ENCODE results near the gene AK5.
"Not testable (repeated sequence)": the region's sequence is repeated elsewhere in the genome, so short reads cannot be mapped to it uniquely, and the experiment has no call there.

Gene AK5

DNA sequence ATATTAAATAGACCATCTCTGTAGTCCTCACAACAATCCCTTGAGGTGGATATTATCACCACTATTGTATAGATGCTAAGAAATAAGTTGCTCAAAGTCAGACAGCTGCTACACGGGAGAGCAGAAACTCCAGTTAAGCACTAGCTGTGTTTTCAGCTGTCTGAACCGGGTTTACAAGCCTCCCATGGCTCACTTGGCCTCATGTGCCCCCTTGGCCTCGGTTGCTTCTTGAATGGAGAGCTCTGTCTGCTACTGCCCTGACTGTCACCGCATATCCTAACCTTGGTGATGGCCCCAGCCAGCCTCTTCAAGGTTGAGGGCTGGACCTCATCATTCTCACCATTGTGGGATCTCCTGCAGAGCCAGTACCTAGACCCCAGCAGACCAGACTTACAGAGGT, 123.4 kb downstream of the AK5 start:
- no peak for DNase-seq

DNA sequence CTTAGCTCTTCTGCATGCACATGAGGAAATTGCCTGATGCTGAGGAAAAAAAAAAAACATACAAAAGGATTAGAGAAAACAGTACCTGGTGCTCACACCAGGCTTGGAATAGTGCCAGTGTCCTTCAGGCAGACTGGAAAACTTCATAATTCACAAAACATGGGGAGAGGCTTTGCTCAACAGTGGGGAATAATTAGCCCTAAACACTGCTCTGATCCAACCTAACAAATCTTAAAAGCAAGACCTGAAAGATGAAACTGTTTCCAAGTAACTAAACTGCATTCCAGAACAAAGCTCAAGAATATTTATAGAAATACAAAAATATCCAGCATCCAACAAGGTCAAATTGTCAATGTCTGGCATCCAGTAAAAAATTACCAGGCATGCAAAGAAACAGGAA, 124.8 kb downstream of the AK5 start:
- DNase-seq, result no peak

DNA sequence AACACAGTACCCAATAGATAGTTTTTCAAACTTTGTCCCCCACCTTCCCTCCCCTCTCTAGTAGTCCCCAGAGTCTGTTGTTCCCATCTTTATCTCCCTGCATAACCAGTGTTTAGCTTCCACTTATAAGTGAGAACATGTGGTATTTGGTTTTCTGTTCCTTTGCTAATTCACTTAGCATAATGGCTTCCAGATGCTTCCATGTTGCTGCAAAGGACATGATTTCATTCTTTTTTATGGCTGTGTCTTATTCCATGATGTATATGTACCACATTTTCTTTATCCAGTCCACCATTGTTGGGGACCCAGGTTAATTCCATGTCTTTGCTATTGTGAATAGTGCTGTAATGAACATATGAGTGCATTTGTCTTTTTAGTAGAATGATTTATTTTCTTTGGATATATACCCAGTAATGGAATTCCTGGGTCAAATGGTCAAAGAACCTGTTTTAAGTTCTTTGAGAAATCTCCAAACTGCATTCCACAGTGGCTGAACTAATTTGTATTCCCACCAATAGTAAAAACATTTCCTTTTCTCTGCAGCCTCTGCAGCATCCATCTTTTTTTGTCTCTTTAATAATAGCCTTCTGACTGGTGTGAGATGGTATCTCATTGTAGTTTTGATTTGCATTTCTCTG, 126.0 kb downstream of the AK5 start:
- no peak for DNase-seq

DNA sequence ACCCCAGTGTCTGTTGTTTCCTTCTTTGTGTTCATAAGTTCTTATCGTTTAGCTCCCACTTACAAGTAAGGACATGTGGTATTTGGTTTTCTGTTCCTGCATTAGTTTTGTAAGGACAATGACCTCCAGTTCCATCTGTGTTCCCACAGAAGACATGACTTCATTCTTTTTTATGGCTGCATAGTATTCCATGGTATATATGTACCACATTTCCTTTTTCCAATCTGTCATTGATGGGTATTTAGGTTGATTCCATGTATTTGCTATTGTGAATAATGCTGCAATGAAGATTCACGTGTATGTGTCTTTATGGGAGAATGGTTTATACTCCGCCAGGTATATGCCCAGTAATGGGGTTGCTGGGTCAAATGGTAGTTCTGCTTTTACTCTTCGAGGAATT, 127.1 kb downstream of the AK5 start:
- DNase-seq, result not testable (repeated sequence)

DNA sequence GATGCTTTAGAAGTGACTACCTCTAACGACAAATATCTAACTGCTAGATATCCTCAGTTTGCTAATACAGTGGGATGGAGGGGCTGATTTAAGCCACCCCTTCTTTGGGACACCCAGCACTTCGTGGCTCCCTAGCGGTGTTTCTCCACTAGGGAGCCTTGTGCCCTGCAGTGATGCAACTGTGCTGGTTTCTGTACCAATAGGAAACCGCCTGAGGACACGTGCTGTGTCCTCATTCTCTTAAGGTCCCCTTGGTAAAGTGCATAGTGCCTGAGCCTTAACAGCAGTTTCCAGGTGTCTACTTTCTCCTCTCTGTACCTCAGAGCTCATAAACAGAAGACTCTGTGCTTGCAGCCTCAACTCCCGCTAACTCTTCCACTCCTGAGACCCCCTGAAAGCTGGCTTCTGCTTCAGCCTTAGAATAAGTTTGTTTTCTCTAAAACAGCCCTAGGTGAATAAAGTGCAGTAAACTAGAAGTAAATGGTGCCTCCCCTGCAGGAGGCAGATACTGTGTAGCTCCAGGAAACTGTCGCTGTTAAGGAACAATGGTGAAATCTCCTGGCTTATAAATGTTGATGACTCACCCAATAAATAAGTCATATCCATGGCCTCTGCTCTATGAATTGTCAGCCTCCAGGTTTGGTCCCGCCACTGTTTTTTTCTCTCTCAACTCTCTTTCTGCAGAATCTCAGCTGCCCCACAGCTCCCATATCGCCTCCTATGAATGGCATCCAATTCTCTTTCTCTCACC, 130.4 kb downstream of the AK5 start:
- DNase-seq, result no peak

DNA sequence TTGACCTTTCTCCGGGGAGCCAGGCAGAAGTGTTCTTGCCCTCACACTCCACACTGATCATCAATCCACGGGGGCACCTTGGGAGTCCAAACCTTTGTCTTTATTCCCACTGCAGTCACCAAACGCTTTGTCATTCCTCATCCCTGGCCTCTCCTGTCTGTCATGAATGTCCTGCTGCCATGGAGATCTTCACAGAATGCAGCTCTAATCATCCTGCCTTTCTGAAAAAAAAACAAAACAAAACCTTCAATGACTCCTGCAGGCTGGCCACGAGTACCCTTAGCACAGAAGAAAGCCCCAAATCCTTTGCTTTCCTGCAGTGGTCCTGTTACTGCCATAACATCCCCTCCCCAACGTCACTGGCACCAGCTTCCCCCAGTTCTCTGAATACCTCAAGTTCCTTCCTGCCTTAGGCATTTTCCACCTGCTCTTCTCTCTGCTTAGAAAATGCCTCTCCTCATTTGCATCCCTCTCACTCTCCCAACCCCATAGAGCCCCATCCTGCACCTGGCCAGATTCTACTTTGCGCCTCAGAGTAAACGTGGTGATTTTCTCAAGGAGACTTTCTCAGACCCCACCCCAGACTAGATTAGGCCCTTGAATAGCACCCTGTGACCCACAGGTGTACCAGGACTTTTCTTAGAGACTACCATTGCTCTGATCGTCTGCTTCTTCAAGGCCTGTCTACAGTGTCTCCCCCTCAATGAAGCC, 131.2 kb downstream of the AK5 start:
- no peak for DNase-seq

DNA sequence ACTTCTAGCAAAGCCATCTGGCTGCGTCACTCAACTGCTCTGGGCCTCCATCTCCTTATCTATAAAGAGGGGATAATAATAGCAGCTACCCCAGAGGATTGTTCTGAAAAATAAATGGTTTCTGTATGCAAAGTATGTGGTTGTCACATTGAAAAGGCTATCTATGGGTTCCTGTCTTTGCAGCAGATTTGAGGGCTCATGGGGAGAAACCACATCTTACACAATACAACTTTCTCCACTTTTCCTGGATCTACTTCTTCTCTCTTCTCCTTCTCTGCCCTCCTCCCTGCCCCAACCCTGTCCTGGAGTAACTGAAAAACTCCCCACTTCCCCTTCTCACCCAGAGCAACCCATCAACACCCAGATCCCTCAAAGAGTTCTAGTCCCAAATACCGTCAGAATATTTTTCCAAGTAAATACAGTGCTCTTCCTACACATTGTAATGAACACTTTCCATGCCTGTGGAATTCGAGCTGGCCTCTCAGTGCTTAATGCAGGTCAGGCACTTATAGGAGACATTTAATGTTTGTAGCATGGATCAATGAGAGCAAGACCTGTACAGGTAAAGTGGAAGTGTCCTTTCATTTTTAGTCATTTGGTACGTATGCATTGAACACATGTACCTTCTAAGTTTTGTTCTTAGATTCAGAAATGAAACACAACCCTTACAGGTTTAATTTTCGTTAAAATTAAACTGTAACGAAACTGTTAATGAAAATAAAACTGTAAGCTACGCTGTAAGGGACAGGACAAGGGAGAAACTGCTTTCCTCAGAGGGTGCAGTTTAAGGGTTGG, 131.9 kb downstream of the AK5 start:
- no peak for DNase-seq

DNA sequence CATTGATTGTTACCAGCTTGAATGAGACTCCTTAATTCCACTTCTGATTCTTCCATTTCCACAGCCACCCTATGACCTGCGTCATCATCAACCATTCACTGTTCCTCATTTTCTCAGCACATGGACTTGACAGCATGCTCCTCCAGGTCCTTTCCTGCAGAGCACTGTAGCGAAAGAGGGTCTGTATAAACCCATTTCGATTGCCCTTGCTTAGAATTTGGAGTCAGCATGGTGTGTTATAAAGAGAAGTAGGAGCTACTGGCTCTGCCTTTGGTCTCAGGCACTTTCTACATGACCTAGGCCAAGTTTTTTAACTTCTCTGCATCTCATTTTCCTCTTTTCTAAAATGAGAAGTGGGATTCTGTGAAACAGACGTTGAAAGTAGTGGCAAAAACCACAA, 133.8 kb downstream of the AK5 start:
- DNase-seq, result no peak

DNA sequence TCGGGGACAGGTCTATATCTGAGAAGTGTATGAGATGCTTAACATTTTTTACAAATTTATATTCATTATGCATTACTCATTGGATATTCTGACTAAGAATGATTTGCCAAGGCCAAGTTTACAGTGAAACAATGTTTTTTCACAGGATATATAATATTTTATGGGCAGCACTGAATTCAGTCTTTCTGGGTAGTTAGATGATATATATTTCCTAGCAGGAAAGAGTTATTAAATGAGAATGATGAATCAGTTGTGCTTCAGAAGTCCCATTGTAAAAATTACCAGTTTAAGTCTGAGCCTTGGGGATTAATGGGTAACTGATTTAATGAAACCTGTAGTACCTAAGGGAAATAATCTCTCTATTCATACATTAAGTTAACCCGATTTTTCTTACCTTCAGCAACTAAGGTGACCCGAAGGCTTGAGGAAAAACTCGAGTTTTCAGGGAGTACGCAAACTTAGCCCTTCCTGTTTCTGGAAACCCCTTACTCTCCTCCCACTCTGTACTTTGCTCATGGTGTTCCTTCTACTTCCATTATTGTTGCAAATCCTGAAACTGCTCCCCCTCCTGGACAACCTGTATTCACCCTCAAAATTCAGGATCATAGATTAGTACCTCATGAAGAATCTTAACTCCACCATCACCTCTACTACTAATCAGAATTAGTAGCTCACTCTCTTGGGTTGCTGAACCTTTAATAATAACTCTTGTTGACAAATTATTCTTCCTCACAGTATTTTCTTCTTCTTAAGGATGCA, 135.1 kb downstream of the AK5 start:
- peak; percentile 22 for DNase-seq

DNA sequence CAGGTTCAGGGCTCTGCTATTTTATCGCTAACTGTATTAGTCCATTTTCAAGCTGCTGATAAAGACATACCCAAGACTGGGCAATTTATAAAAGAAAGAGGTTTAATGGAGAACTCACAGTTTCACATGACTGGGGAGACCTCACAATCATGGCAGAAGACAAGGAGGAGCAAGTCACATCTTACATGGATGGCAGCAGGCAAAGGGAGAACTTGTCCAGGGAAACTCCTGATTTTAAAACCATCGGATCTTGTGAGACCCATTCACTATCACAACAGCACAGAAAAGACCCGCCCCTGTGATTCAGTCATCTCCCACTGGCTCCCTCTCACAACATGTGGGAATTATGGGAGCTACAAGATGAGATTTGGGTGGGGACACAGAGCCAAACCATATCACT, 136.2 kb downstream of the AK5 start:
- DNase-seq, result not testable (repeated sequence)

DNA sequence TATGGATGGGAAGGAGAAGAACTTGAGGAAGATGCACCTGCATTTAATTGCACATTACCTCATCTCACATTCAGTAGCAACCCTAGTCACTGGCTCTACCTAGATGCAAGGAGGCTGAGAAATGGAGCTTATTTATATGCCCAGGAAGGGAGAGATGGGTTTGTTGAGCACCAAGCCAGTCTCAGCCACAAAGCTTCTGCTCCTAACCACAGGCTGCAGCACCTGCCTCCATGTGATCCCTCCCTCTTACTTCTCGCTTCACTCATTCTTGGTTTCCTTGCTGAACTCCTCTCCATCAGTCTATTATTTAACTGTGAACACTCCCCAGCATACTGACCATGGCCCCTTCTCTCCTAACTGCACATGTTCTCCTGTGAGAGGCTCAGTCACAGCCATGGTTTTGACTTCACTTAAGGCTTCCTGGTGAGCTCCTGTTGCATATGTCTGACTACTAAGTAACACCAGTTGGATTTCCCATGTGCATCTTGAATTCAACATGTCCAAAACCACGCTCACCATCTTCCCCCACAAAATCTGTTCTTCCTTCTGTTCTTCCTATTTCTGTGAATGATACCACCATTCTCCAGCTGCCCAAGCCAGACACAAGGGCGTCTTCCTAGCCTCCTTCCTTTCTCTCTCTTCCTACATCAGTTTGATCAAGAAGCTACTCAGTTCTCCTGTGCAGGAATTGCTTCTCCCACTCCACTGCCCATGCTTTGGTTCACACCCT, 139.8 kb downstream of the AK5 start:
- DNase-seq, result no peak

DNA sequence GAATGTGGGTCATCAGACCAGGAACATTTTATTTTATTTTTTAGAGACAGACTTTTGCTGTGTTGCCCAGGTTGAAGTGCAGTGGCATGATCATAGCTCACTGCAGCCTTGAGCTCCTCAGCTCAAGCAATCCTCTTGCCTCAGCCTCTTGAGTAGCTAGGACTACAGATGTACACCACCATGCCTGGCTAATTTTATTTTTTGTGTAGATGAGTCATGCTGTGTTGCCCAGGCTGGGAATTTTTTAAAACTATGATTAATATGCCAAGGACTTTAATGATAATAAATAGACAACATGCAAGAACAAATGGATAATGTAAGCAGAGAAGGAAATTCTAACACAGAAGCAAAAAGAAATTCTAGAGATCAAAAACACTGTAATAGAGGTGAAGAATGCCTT, 142.4 kb downstream of the AK5 start:
- DNase-seq, result no peak

DNA sequence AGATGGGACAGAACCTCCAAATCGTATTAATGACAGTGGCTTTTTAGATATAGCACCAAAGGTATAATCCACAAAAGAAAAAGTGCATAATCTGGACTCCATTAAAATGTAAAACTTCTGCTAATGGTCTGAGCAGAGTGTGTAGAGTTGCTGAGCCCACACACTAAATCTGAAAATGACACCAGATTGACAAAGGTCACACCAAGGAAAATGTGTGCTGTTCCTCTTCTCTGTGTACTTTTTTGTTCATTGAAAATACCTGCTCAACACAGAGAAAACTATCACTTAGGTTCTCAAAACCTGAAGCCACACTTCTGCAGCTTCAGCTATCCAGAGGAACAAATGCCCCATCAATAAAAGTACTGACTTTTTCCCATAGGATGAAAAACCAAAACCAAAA, 146.2 kb downstream of the AK5 start:
- DNase-seq, result no peak

DNA sequence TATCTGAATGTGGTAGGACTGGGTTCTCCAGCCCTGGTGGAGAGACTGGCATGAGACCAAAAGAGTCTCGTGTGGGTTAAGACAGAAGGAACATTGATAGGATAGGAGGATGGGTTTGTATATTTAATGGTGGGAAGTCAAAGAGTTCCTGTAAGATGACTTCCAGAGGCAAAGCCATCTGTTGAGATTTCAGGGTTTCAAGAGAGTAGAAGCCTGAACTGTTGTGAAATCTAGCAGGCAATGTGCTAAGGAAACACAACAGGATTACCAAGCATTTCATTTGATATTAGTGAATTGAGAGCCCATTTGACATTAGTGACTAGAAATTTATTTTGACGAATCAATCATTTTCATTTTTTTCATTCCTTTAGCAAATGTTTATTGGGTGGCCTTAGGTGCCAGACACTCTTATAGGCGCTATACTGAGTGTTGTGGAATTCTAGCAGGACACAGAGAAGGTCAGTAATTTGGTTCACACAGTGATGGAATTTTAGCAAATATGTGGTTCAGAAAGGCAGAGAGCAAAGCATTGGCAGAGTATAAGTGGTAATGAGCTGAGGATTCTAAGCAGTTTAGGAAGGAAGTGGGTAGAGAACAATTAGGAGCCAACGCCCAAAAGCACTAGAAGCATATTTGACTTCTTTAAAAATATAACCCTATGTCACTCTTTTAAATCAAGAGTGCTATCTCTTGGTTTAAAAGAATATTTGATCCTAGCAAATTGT, 149.3 kb downstream of the AK5 start:
- DNase-seq, result no peak

DNA sequence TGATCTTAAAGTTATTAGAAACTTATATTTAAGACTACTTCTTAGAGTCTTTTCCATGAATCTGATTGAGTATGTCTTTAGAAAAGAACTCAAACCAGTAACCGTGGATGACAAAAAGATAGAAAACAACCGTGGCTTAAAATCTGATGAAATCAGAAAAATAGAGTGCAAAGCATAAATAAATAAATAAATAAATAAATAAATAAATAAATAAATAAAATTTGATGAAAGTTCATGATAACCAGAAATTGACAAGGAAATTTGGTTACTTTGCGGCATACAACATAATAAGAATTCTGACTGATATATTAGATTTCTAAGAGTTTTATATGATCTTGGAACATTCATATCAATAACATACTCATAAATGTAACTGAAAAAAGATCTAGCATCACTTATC, 152.1 kb downstream of the AK5 start:
- no peak for DNase-seq

DNA sequence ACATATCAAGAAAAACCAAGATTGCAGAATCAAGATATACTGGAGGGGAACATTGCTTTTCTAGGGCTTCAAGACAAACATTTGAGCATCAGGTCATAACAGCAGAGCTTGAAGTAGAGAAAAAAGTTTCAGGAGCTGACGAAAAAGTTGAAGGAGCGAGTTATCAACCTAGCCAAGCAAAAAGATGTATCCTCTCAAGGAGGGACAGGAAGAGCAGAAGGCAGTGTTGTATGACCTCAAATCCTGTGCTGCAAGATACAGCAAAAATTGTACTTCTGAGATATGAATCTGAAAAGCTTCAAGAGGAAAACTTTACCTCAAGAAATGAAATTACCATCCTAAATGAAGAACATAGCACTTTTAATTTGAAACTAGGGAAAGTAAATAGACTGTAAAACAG, 153.1 kb downstream of the AK5 start:
- no peak for DNase-seq

DNA sequence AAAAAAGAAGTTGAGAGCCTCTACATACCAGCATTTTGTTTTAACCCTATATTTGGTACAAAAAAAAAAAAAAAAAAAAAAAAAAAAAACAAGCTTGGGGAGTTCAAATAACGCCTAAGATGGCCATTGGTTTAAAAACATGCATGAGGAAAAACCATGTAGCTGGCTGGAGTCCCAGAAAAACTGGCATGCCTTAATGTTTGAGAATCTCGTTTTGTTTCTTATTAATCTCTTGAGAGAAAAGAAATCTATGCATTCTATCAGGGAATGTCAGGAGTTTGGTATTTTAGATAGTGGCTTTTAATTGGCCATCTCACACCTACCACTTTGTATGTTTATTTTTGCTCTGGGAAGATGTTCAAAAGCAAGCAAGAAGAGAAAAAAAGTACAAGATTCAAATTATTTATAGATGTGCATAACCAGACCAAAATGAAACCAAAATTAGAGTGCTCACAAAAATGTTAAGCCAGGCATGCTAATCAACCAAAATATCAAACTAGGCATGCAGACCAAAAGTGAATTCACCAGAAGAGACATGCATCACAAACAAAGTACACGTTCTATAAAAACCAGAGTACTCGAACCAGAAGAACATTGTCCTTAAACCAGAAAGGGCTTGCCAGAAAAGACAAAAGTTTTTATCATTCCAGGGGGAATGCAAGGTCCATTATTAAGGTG, 156.6 kb downstream of the AK5 start:
- DNase-seq, result no peak

DNA sequence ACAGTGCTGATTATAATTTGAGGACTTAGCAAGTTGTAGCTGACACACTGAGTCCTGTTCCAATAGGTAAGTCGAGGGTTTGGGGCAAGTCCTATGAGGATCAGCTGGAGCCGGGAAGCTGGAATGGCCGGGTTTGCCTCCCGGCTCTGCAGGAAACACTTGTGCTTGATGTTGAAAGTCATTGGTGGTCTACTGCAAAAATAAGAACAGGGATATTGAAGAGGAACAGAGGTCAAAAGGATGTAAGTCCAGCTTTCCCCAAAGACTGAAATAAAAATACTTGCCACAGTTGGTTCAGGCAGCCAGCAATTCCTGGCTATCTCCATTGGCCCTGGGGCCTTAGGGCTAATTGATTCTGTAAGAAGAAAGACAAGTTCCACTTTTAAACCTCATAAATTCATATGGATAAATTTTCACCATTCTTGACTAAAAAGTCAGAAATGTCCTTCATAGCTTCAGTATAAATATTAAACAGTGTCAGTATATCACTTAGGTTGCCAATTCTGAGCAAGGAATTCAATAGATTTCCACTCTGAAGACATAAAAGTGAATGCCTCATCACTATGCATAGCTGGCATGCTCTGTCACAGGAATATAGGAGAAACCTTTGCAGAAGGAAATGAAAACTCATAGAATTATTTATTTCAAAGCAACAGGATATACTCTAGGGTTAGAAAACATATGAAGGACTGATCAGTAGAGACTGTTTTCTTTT, 165.2 kb downstream of the AK5 start:
- DNase-seq, result no peak

DNA sequence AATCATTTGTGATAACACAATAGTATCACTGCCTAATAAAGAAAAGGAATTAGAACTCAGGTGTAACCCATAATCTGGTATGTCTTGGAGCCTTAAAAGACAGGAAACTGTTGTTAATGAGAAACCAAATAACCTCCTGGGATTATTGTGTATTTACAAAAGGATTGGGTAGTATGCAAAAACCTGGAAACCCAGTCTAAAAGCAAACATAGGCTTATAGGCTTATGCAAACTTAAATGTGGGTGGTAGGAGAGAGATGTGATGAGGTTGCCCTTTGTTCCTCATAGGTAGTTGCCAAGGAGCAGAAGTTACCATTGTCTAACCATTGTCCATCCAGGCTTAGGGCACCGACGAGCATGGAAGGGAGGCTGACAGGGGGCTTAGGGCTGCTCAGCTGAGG, 165.8 kb downstream of the AK5 start:
- no peak for DNase-seq

DNA sequence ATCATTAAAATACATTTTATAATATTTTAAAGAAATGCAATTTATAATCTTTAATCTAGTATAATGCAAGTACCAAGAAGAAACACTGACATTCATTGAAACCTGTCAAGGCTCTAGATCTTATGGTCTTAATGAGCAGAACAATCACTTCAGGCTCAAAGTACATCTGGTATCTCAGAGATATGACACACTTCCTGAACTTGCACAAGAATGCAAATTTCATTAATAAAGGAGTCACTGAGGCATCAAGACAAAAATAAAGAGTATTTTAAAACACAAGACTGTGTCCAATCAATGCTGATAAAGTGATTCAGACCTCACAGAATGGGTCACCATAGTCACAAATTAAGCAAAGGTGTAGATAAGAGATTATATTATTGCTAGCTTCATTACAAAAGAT, 178.1 kb downstream of the AK5 start:
- DNase-seq, result no peak

All from NCI-H510A treated with DMSO at 0.1 percent for 48 hours (cell line).